ENCODE measurements around the gene CCT4.
"Not testable (repeated sequence)": the region's sequence is repeated elsewhere in the genome, so short reads cannot be mapped to it uniquely, and the experiment has no call there.

Gene CCT4

GRCh38 chr2:61888267-61889055 lies at the start of gene CCT4:
TSS of gene CCT4 (minus strand) at chr2:61888656. CDS start at chr2:61888507, 149 bp downstream.
- DNase-seq = peak; percentile 90

- DNase-seq = no peak
Measured at GRCh38 chr2:61937886-61938285, 49.4 kb upstream of the CCT4 start.

GRCh38 chr2:61937098-61937497 lies 48.6 kb upstream of the CCT4 start:
- no peak for DNase-seq

- no peak for DNase-seq
Measured at GRCh38 chr2:61928826-61929461, 40.5 kb upstream of the CCT4 start.

- no peak for DNase-seq
Measured at GRCh38 chr2:61926531-61927477, 38.3 kb upstream of the CCT4 start.

GRCh38 chr2:61924895-61925663 lies 36.6 kb upstream of the CCT4 start:
- DNase-seq = no peak

- no peak for DNase-seq
Measured at GRCh38 chr2:61922714-61923113, 34.3 kb upstream of the CCT4 start.

- DNase-seq = no peak
Measured at GRCh38 chr2:61920548-61920947, 32.1 kb upstream of the CCT4 start.

GRCh38 chr2:61914794-61915193 lies 26.3 kb upstream of the CCT4 start:
- DNase-seq = not testable (repeated sequence)

- DNase-seq = no peak
Measured at GRCh38 chr2:61911510-61911909, 23.1 kb upstream of the CCT4 start.

- no peak for DNase-seq
Measured at GRCh38 chr2:61910603-61911002, 22.1 kb upstream of the CCT4 start.

GRCh38 chr2:61909116-61909515 lies 20.7 kb upstream of the CCT4 start:
- DNase-seq = no peak

GRCh38 chr2:61906186-61906470 lies 17.7 kb upstream of the CCT4 start:
- DNase-seq = no peak

GRCh38 chr2:61905372-61906185 lies 17.1 kb upstream of the CCT4 start, which contains the start of gene COMMD1:
TSS of gene COMMD1 (plus strand) at chr2:61905674. CDS start at chr2:61905679, 5 bp downstream.
- peak; percentile 70 for DNase-seq

- DNase-seq = no peak
Measured at GRCh38 chr2:61900281-61900680, 11.8 kb upstream of the CCT4 start.

GRCh38 chr2:61898810-61899209 lies 10.4 kb upstream of the CCT4 start:
- no peak for DNase-seq

GRCh38 chr2:61887717-61888266 lies 664 bp downstream of the CCT4 start:
- DNase-seq = no peak

GRCh38 chr2:61885896-61886603 lies 2.4 kb downstream of the CCT4 start:
- no peak for DNase-seq

- DNase-seq = no peak
Measured at GRCh38 chr2:61882850-61883249, 5.6 kb downstream of the CCT4 start.

- DNase-seq = not testable (repeated sequence)
Measured at GRCh38 chr2:61879351-61879750, 9.1 kb downstream of the CCT4 start.

- DNase-seq = no peak
Measured at GRCh38 chr2:61878761-61879160, 9.7 kb downstream of the CCT4 start.

All from activated CD4-positive, alpha-beta T cell treated with anti-CD3 and anti-CD28 coated beads for 1 hour (primary cell).